NCI-H2227 treated with DMSO at 0.1 percent for 48 hours (cell line): Measurements from ENCODE around the gene CASP10.

Source experiments
- DNase-seq: peaks from one replicate; lab custom pipeline; 2025; lab: John Stamatoyannopoulos, UW

CASP10 gene

DNA sequence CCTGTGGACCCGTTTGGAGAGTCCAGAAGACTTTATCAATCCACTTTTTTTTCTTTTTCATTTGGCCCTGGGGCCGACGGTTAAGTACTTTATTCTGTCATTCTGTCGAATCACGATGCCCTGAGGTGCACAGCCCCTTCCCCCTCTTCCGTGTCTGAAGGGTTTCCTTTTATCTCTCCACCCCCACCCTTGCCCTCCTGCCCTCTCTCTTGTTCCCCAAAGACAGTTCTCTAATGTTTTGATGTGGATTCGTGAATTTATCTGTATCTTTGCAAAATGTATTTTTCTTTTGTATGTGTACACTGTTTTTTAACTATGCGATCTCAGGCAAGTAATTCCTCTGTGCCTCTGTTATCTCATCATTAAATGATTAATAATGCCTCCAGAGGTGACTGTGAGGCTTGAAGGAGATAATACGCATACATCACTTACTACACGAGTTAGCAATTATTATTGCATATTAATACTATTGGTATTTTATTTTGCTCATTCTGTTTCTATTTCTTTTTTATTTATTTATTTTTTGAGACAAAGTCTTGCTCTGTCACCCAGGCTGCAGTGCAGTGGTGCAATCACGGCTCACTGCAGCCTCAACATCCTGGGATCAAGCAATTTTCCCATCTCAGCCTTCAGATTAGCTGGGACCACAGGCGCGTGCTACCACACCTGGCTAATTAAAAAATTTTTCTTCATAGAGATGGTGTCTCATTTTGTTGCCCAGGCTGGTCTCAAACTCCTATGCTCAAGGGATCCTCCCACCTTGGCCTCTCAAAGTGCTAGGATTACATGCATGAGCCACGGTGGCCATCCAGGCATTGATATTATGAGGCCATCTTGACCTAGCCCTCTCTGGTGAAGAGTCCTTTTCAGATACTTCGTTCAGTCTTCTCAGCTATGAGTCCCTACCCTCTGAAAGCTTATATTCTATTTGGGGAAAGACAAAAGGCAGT lies 76.0 kb downstream of the CASP10 start:
- DNase-seq: no peak

DNA sequence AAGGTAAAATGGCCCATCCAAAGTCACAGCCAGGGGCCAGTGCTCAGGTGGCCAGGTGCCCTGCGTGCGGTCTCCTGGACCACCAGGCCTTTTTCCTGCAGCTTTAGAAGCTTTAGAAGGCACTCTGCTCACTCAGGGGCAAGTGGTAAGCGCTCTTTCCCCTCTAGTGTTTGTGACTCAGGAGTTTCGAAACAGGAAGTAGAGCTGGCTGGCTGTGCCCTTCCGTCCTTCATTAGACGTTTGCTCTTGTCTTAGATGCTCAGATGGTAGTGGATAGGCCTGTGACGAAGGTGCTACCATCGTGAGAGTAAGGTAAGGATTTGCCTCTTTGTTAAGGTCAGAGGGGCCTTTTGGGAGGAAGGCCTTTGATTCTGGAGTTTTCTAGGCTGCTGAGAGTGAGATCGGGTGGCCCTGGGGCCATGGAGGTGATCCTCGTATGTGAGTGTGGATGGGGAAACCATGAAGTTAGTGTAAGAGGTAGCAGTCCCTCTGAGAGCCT lies 77.4 kb downstream of the CASP10 start, which contains the start of gene CASP8:
Gene CASP8 (plus strand): TSS at position 235 of the 499 bp plus-strand sequence. CDS start 5,951 bp downstream, outside the sequence.
- DNase-seq: no peak

DNA sequence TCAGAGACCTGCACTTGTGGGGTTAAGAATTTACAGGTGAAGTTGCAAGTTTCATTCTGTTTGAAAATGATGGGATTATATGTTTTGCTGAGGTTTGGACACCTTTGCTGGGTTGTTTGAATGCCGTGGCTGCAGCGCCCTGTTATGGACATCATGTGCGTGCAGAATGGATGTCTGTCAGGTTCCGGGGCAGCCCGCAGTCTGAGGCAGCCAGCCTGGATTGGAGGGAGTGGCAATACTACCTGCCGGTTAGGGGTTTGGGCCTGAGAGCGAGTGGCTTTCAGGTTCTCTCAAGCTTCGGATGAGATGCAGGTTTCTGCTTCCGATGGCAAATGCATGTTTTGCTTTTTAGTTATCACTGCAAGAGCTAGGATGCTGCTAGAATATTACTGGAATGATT lies 78.5 kb downstream of the CASP10 start:
- no peak for DNase-seq

DNA sequence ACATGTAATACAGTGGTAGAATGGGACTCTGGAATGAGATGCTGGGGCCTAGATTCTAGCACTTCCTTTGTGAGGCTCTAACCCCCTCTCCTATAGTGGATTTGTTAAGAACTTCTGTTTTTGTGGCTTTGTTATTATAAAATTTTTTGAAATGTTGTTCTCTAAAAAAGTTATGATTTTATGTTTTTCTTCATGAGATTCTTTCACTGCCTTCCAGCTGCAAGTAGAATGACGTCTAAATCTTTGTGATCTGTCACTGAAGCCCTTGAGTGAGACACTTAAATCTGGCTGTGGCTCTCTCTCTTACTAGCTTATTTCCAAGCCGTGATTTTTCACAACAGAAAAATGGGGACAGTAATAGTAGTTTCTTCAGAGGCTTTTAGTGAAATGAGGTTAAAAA lies 79.0 kb downstream of the CASP10 start:
- DNase-seq: no peak

DNA sequence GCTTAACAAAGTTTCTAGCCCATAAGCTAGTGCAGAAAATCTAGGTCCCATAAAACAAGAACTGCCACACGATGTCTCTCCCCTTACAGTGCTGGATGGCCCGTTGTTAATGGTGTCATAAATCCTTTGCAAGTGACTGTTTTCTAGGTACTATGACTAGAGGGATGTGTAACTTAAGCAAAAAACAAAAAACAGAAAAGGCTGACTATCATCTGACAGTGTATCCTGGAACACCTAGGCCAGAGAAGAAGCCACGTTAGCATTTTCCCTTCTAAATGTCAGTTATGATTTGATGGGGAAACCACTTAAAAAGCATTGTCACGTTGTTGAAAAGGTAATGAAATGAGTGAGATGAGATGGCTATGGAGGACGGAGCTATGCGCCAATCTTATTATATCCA lies 79.8 kb downstream of the CASP10 start:
- DNase-seq: no peak

DNA sequence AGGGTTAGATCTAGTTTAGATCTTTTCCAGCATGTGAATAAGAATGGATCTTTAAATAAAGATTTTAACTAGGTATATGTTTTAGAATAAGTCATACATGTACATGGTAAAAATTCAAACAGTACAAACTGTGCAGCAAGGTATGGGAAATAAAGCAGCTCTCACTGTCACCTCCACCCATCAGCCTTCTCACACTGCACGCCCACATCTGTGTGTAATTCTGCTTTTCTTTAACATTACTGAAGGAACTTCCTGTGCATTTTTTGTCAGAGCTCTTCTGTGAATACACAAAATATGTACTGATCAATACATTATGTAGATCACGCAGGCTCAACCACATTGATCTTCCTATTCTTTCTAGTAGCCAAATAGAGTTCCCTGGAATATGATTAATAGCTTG lies 80.8 kb downstream of the CASP10 start:
- DNase-seq: no peak

DNA sequence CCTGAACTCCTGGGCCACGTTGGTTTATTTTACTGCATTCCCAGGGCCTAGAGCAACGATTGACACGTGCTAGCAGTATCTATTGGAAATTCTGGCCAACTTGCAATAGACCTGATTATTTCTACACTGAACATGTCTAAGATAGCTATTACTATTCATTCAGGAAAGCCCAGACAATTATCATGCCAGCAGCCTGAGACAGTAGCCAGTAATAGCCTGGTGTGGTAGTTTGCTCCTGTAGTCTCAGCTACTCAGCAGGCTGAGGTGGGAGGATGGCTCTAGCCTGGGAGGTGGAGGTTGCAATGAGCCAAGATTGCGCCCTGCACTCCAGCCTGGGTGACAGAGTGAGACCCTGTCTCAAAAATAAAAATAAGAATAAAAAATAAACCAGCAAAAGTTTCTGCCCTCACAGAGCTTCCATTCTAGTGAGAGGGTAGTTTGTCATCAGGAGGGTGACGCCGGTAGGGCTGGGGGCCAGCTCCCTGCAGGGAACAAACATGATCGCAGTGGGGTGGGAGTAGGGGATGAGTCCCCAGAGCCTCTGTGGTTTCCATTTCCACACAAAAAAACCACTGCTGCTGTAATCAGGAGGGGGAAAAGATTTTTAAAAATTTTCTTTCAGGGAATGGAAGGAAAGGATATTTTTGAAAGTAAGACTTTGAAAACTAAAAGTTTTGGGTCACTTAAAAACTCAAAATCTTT lies 81.7 kb downstream of the CASP10 start:
- no peak for DNase-seq

DNA sequence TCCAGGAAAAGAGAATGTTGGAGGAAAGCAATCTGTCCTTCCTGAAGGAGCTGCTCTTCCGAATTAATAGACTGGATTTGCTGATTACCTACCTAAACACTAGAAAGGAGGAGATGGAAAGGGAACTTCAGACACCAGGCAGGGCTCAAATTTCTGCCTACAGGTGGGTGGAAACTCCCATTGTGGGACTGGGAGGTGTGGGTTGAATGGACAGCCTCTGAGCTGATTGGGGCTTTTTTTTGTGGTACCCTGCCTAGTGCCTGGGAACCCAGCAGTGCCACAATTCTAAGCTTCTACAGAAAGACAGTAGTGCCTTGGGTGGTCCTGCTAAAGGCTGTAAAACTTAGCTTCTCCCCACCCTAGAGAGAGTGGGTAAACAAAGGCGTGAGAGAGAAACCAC lies 83.7 kb downstream of the CASP10 start:
- DNase-seq: no peak

DNA sequence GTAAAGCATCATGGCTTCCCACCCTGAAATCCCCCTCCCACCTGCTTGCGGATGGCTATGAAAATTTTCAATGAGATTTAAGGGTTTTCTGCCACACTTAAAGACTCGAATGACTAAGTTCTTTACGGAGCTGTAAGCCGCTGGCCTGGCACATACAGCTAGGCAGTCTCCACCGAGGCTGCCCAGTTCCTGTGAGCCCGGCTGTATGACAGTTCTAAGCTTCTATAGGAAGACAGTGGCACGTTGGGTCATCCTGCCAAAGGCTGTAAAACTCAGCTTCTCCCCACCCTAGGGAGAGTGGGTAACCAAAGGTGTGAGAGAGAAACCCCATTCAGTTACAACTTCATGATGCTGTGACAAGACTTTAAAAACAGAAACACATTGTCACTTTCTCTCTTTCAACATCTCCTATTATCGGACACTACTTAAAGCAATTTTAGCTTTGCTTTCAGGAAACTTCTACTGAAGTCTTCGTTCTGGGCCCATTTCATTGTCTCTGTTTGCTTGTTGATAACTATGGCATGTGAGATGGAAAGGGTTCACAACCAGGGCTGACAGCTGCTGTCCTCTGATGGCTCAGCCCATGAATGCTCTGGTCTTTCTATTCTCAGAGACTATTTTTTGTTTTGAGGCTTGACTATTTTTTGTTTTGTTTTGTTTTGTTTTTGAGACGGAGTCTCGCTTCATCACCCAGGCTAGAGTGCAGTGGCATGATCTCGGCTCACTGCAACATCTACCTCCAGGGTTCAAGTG lies 84.5 kb downstream of the CASP10 start:
- no peak for DNase-seq

DNA sequence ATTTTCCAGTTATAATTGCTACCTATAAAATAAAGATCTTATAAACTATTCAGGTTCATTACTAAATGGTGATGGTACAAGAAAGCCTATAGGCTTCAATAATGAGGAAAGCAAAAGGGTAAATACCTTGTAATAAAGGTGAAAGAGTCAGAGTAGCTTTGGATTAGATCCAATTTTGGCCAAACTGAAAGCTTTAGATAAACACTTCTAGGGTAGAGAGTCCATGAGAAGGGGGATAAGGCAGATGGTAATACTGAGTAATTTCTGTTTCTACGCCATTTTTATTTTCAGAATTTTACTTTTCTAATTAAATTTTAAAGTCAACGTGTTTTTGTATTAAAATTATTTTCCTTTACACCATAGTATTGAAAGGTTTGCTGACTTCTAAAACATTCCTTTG lies 86.8 kb downstream of the CASP10 start:
- no peak for DNase-seq

DNA sequence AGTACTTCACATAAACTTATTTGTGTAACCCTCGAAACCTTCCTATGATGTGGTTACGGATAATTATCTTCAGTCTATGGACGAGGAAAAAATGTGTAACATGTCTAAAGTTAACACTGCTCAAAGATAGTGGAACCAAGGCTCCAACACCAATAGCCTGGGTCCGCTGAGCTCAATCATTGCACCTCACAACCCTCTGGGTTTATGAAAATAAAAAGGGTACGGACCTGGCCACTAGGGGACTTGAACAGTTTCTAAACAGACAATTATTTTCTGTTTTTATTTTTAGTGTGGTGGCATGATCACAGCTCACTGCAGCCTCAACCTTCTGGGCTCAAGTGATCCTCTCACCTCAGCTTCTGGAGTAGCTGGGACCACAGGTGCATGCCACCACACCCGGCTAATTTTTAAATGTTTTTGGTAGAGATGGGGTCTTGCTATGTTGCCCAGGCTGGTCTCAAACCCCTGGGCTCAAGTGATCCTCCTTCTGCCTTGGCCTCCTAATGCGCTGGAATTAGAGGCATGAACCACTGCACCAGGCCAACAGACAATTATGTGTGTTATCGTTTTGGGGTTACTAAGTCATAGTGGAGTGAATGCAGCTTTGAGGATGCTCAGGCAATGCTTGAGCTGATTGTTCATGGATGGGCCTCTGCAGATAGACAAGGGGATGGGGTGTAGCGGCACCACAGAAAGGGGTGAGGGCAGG lies 87.5 kb downstream of the CASP10 start:
- DNase-seq: no peak

DNA sequence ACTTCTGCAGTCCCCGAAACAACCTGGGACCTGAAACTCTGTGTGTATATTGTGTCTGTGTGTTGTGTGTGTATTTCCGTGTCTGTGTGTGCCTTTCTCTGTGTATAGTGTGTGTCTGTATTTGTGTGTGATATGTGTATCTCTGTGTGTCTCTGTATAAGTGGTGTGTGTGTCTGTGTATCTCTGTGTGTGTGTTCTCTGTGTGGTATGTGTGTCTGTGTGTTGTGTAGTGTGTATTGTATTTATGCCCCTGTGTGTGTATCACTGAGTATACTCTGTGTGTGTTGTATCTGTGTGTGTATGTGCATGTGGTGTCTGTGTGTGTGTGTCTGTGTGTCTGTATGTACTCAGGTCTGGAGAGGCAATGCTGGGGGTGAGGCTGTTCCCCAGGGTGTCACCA lies 89.0 kb downstream of the CASP10 start:
- DNase-seq: no peak

DNA sequence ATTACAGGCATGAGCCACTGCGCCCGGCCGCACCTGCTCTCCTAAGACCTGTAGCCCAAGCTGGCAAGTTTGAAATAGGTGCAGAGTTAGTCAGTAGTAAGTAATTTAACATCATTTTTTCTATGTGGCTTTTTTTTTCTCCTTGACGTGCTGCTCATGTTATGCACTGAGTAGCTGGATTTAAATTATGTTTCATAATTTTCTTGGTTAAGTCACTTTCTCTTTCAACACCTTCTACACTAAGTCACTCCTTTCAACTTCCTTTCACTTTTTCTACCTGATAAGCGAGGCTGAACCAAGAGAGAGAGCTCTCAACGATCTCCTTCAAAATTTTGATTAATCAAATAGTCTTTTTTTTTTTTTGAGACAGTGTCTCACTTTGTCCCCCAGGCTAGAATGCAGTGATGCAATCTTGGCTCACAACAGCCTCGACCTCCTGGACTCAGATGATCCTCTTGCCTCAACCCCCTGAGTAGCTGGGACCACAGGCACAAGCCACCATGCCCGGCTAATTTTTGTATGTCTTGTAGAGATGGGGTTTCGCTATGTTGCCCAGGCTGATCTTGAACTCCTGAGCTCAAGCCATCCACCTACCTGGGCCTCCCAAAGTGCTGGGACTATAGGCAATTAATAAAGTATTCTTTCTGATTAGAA lies 90.5 kb downstream of the CASP10 start:
- DNase-seq: no peak

DNA sequence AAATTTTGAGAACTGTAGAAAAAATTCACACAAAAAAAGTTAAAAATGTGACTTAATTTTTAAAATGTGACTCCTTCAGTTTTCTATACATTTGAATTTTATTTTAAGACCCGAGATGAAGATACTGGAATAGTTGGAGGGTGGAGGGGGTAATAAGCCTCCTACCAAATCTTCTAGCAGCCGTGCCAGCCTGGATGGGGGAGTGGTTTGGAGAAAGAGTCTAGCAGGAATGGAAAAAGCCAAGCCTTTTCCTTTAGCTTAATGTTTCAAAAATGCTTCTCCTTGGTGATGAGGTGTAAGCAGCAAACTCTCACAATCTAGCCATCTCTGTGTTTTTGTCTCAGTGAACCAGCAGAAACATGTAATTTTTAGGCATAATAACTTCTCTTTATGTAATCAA lies 92.1 kb downstream of the CASP10 start:
- no peak for DNase-seq

DNA sequence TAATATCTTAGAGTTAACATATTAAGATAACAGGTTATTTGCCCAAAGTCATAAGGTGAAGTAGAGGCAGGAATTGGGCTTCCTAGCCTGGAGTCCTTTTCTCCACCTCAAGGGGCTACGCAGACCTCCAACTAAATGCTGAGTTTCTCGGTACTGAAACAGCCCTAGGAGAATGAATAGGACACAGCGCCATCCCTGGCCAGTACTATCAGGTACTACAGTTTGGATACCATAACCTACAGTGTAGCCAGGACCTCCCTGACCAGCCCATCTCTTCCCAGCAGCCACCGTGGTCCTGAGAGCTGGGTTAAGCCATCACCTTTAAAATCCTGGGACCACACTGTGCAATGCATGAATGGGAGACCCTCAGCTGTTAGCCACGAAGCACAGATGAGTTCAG lies 93.0 kb downstream of the CASP10 start:
- DNase-seq: no peak

DNA sequence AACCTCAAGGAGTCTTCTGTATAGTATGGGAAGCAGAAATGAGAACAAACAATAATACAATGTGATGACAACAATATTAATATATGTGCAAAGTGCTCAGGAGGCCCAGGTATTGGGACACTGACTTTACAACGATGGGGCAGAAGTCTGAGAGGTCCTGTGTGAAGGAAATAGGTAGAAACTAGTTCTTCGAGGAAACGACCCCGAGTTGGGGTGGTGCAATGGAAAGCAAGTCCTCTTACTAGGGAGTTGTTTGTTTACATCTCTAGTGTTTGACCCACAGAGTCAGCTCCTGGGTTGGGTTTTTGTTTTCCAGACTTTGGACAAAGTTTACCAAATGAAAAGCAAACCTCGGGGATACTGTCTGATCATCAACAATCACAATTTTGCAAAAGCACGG lies 93.6 kb downstream of the CASP10 start:
- no peak for DNase-seq
